ENCODE data around the gene FAM131A. TPM values are rescaled to one million over a fixed set of nuclear protein-coding genes. Genes with fewer than 3 reads are reported as not detected.

The FAM131A gene, protein sequence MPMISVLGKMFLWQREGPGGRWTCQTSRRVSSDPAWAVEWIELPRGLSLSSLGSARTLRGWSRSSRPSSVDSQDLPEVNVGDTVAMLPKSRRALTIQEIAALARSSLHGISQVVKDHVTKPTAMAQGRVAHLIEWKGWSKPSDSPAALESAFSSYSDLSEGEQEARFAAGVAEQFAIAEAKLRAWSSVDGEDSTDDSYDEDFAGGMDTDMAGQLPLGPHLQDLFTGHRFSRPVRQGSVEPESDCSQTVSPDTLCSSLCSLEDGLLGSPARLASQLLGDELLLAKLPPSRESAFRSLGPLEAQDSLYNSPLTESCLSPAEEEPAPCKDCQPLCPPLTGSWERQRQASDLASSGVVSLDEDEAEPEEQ
- 62.6 TPM for total RNA-seq

DNA sequence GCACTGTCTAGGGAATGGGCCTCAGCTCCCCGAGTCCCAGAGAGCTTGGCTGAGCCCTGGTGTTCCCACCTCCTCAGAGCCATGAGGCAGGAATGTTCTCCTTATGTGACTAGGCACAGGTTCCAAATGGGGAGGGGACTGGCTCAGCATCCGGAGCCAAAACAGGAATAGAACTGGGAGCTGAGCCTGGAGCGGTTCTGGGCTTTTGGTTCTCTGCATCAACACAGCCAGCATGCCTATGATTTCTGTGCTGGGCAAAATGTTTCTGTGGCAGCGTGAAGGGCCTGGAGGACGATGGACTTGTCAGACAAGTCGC is at the start of gene FAM131A:
Gene FAM131A (plus strand): TSS at position 202 of the 316 bp plus-strand sequence. CDS start 31 bp downstream, at position 233.

DNA sequence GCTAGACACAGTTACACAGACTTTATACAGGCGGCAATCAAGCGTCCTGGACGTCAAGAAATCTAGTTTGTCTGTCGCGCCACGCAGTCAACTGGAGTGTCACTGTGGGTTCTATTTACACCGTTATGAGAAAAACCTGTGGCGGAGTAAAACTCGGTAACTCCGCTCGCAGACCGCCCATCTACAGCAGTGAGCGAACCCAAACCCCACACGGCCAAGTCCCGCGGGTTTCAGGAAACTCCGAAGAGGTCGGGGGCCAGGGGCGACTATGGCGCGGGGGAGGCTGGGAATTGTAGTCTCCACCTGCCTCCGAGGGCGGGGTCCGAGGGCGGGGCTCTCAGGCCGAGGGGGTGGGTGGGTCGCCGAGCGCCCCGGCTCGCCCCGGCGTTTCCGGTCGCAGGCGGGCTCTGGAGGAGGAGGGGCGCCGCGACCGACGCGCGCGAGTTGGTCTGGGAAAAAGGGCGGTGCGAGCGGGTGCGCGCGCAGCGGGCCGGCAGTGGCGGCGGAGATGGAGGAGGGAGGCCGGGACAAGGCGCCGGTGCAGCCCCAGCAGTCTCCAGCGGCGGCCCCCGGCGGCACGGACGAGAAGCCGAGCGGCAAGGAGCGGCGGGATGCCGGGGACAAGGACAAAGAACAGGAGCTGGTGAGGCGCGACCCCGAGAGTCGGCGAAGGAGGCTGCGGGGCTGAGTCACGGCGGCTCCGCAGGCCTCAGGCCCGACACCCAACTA is 38.5 kb upstream of the FAM131A start, which contains the start of gene PSMD2:
Gene PSMD2 (plus strand): TSS at position 483 of the 729 bp plus-strand sequence. CDS start 26 bp downstream, at position 509.

DNA sequence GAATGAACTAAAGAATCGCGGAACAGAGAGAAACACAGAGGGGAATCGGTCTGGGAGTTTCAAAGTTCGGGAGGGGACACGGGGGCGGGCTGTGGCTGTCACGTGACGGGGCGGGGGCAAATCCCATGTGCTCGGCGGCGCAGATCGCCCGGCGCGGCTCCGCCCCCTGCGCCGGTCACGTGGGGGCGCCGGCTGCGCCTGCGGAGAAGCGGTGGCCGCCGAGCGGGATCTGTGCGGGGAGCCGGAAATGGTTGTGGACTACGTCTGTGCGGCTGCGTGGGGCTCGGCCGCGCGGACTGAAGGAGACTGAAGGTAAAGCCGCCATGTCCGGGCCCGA is 23.1 kb upstream of the FAM131A start, which contains the start of gene EIF4G1:
Gene EIF4G1 (plus strand): TSS at position 244 of the 337 bp plus-strand sequence. CDS start 1,191 bp downstream, outside the sequence.

DNA sequence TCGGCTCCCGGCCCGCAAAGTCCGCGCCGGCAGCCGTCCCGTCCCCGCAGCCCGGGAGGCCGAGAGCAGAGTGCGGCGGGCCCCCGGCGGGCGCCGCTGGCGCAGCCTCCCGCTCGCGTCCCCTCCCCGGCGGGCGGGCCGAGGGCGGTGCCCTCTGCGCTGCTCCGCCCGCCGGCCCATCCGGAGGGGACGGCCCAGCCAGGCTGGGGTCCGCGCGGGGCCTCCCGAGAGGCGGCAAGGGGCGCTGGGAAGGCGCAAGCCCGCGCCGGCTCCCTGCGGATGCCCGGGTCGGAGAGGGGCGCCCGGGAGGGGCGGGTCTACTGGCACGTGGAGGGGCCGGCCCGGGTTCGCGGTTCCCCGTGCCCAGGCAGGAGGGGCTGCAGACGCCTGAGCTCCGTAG is 24.1 kb downstream of the FAM131A start, which contains the start of the genes CLCN2 and POLR2H:
Gene CLCN2 (minus strand): TSS at position 74 of the 400 bp plus-strand sequence. CDS start 126 bp downstream, outside the sequence.
Gene POLR2H (plus strand): TSS at position 179 of the 400 bp plus-strand sequence. CDS start 1,783 bp downstream, outside the sequence.

DNA sequence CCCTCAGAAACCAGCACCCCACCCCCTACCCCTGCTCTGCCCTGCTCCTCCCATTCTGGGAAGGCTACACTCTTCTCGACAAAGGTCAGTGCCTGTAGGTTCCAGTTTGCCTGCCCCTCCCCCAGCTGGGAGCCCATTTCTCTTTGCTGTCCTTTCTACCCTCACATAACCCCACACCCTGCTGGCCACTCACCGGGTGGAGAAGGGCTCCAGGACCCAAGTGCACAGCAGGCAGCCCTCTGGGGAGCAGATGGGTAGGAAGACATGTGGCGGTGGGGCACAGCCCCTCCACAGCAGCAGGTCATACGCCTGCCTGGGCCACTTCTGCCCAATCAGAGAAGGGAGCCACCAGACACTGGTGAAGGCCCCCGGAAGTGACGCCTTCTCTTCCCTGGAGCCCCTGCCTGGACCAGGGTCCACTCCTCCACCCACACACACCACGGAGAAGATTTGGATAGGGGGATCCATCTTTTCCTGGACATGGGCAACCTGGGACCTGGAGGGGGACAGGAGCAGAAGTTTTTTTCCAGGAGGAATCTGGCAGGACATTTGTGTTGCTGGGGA is 40.6 kb downstream of the FAM131A start, which contains the start of gene THPO:
Gene THPO (minus strand): TSS at position 326 of the 564 bp plus-strand sequence. CDS start 1,948 bp downstream, outside the sequence.

DNA sequence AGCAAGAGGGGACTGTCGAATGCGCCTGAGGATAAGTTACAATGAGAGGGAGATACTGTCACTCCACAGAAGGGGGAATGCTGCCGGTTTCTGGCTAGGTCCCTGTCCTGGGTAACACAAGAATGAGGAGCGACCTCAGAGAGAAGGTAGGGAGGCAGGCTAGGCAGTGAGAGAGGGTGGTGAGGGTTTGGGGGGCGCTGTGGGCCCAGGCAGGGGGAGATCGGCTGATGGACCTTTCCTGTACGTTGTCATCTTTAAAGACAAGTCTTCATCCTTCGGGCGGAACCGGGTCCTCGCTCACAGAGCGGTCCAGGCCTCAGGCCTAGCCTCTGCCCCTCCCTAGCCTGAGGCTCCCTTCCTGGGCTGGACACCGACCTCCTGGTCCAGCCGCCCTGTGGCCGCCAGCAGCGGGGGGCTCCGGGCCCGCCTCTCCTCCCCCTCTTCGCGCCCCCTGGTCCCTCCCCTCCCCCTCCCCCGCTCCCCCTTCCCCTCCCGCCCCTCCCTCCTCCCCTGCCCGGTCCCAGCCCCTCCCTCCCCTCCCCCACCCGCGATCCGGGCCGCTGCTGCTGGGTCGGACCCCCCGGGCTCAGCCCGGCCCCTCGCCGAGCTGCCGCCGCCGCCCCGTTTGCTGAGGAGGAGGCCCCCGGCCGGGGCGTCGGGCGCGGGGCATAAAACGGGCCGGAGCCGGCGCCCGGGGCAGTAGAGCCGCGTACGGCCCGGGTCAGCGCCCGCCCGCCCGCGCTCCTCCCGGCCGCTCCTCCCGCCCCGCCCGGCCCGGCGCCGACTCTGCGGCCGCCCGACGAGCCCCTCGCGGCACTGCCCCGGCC is 42.2 kb downstream of the FAM131A start, which contains the start of gene CHRD:
Gene CHRD (plus strand): TSS at position 697 of the 827 bp plus-strand sequence. CDS start 265 bp downstream, outside the sequence.

Small RNA genes within 50 kb of the gene (small RNA-seq; reads per million reads assigned to genes)
- gene SNORD66 (ENCODE audit: low replicate concordance) = 427 reads per million, percentile 97 among the genes with 10 or more reads in this experiment

Other genes with a start within 250 kb of the FAM131A start
- gene HTR3E, start 240.5 kb upstream of the FAM131A start, total RNA-seq = not detected
- 61.7 TPM for gene EIF2B5, start 202.2 kb upstream of the FAM131A start, total RNA-seq
- gene DVL3, start 182.2 kb upstream of the FAM131A start, total RNA-seq = 51.6 TPM
- gene AP2M1, start 162.7 kb upstream of the FAM131A start, total RNA-seq = 295 TPM
- gene ABCF3, start 151.4 kb upstream of the FAM131A start, total RNA-seq = 79.2 TPM
- gene VWA5B2, start 108.0 kb upstream of the FAM131A start, total RNA-seq = 0.63 TPM
- gene ALG3, start 88.6 kb upstream of the FAM131A start, total RNA-seq = 15.7 TPM
- 0.63 TPM for gene EEF1AKMT4, start 87.9 kb upstream of the FAM131A start, total RNA-seq
- 3.4 TPM for gene CAMK2N2, start 76.0 kb upstream of the FAM131A start, total RNA-seq
- 6.9 TPM for gene ECE2, start 61.6 kb upstream of the FAM131A start, total RNA-seq
- 260 TPM for gene PSMD2, start 38.4 kb upstream of the FAM131A start, total RNA-seq
- 118 TPM for gene EIF4G1, start 23.0 kb upstream of the FAM131A start, total RNA-seq
- 15.0 TPM for gene CLCN2, start 24.0 kb downstream of the FAM131A start, total RNA-seq
- 44.1 TPM for gene POLR2H, start 24.1 kb downstream of the FAM131A start, total RNA-seq
- gene THPO, start 40.6 kb downstream of the FAM131A start, total RNA-seq = 0.63 TPM
- gene CHRD, start 42.5 kb downstream of the FAM131A start, total RNA-seq = 12.5 TPM
- 5.3 TPM for gene EPHB3, start 224.2 kb downstream of the FAM131A start, total RNA-seq